MM.1S (cell line): Measurements from ENCODE around the gene UGT2A1.

Experiments used
- DNase-seq: peaks from one replicate; pipeline ENCODE4 v3.0.0-alpha.2; 2015
- H2AFZ ChIP-seq: fragments of 300-600 bp; sonication (generic); 2 replicates; pipeline ENCODE4 v1.6.0; 2016; ENCODE audit warnings: antibody characterized with exemption, low read length
- H3F3A ChIP-seq: fragments of 300-600 bp; sonication (generic); 2 replicates; pipeline ENCODE4 v1.6.1; 2016; ENCODE audit warnings: mild to moderate bottlenecking, antibody characterized with exemption, low read length, moderate library complexity, mixed read lengths; ENCODE audit not compliant: insufficient read depth
- H3K27ac ChIP-seq: fragments of 300-600 bp; sonication (generic); 2 replicates; pipeline ENCODE4 v1.5.1; 2016; ENCODE audit warnings: mild to moderate bottlenecking, low read length
- H3K27me3 ChIP-seq: fragments of 300-600 bp; sonication (generic); replicated peaks from 2 replicates; pipeline ENCODE4 v1.6.0; 2016; ENCODE audit warnings: low read length; ENCODE audit not compliant: insufficient read depth
- H3K36me3 ChIP-seq: fragments of 300-600 bp; sonication (generic); replicated peaks from 2 replicates; pipeline ENCODE4 v1.6.1; 2016; ENCODE audit warnings: mild to moderate bottlenecking, low read length, mixed read lengths; ENCODE audit not compliant: insufficient read depth
- H3K4me1 ChIP-seq: fragments of 300-600 bp; sonication (generic); 2 replicates; pipeline ENCODE4 v1.6.1; 2016; ENCODE audit warnings: low read length, mixed read lengths
- H3K4me2 ChIP-seq: fragments of 300-600 bp; sonication (generic); 2 replicates; pipeline ENCODE4 v1.6.0; 2016; ENCODE audit warnings: low read depth, low read length
- H3K4me3 ChIP-seq: fragments of 300-600 bp; sonication (generic); 2 replicates; pipeline ENCODE4 v1.5.1; 2016; ENCODE audit warnings: low read length, mixed read lengths
- H3K79me2 ChIP-seq: fragments of 300-600 bp; sonication (generic); 2 replicates; pipeline ENCODE4 v1.6.1; 2016; ENCODE audit warnings: mixed run types, low read length, mixed read lengths
- H3K9ac ChIP-seq: fragments of 300-600 bp; sonication (generic); 2 replicates; pipeline ENCODE4 v1.6.1; 2016; ENCODE audit warnings: low read length, mixed read lengths
- H3K9me2 ChIP-seq: fragments of 300-600 bp; sonication (generic); replicated peaks from 2 replicates; pipeline ENCODE4 v1.6.1; 2016; ENCODE audit warnings: mild to moderate bottlenecking, low read length, mixed read lengths; ENCODE audit not compliant: insufficient read depth
- H3K9me3 ChIP-seq: fragments of 300-600 bp; sonication (generic); replicated peaks from 2 replicates; pipeline ENCODE4 v1.6.1; 2016; ENCODE audit warnings: mild to moderate bottlenecking, low read length, mixed read lengths; ENCODE audit not compliant: insufficient read depth
- H4K20me1 ChIP-seq: fragments of 300-600 bp; sonication (generic); 2 replicates; pipeline ENCODE4 v1.6.1; 2016; ENCODE audit warnings: mild to moderate bottlenecking, low read length, moderate library complexity, mixed read lengths; ENCODE audit not compliant: insufficient read depth
- CTCF ChIP-seq: fragments of 300-600 bp; sonication (generic); IDR thresholded peaks from 2 replicates; pipeline ENCODE4 v1.5.1; 2016; ENCODE audit warnings: antibody characterized with exemption, low read length, mixed read lengths
- EZH2 ChIP-seq: fragments of 300-600 bp; sonication (generic); optimal IDR thresholded peaks from 2 replicates; pipeline ENCODE3; 2017; ENCODE audit warnings: low read depth, mild to moderate bottlenecking, antibody characterized with exemption, low read length, mixed read lengths
- EZH2phosphoT487 ChIP-seq: fragments of 300-600 bp; sonication (generic); IDR thresholded peaks from 2 replicates; pipeline ENCODE4 v1.6.1; 2018; ENCODE audit warnings: antibody characterized with exemption, low read length

Gene UGT2A1

GRCh38 chr4:69594382-69594781 lies 58.7 kb downstream of the UGT2A1 start:
- H3K79me2 ChIP-seq: no peaks in the 10 kb centered on the region

GRCh38 chr4:69591364-69591763 lies 61.7 kb downstream of the UGT2A1 start:
- H3K4me1 ChIP-seq: no peaks in the 10 kb centered on the region
- TF ChIP-seq EZH2: no peak
- no peak for TF ChIP-seq CTCF
- no peak for TF ChIP-seq EZH2phosphoT487

More at GRCh38 chr4:69594382-69594781, 58.7 kb downstream of the UGT2A1 start:
- Histone ChIP-seq H3F3A (no peaks in the 10 kb centered on the region), H3K9me3 (no peaks in the 10 kb centered on the region), H3K27me3 (no peaks in the 10 kb centered on the region), H4K20me1 (no peaks in the 10 kb centered on the region), H3K27ac (no peak overlapping the region), H3K4me1 (no peaks in the 10 kb centered on the region), H3K4me2 (no peak overlapping the region), H3K36me3 (no peaks in the 10 kb centered on the region), H3K9ac (no peak overlapping the region), H2AFZ (no peak overlapping the region), H3K4me3 (no peak overlapping the region), H3K9me2 (no peaks in the 10 kb centered on the region)
- DNase-seq: no peak
- TF ChIP-seq EZH2phosphoT487: no peak
- TF ChIP-seq CTCF: no peak
- TF ChIP-seq EZH2: no peak

DNA sequence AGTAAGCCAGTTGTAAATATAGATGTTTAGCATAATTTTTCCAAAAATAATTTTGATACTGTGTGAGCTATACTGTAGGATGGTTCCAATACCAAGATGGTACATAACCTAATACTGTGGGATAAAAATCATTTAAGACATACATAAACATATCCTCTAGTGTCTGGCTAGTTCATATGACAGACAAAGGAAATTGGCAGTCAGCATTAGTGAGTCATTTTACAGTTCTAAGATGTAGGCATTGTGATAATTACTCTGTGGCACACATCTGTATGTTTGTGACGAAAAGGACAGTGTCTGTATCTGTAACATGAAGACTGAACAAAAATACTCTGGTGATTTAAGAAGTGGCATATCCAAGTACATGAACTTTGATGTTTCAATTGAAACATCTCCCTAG lies 63.2 kb downstream of the UGT2A1 start:
- no peak for DNase-seq

More at GRCh38 chr4:69591364-69591763, 61.7 kb downstream of the UGT2A1 start:
- H3K36me3 ChIP-seq: no peaks in the 10 kb centered on the region
- H3F3A ChIP-seq: no peaks in the 10 kb centered on the region
- H3K9me2 ChIP-seq: no peaks in the 10 kb centered on the region
- no peak for DNase-seq
- H3K27me3 ChIP-seq: no peaks in the 10 kb centered on the region
- no peak overlapping the region for H3K27ac ChIP-seq
- H3K9me3 ChIP-seq: no peaks in the 10 kb centered on the region
- H3K4me3 ChIP-seq: no peak overlapping the region
- no peak overlapping the region for H3K4me2 ChIP-seq
- H3K79me2 ChIP-seq: no peaks in the 10 kb centered on the region
- no peak overlapping the region for H2AFZ ChIP-seq
- no peak overlapping the region for H3K9ac ChIP-seq
- no peaks in the 10 kb centered on the region for H4K20me1 ChIP-seq

More for the DNA sequence above, 63.2 kb downstream of the UGT2A1 start:
- Histone ChIP-seq H3K27ac (no peak overlapping the region), H3F3A (no peaks in the 10 kb centered on the region), H3K9me2 (no peaks in the 10 kb centered on the region), H3K27me3 (no peaks in the 10 kb centered on the region), H4K20me1 (no peaks in the 10 kb centered on the region), H3K79me2 (no peaks in the 10 kb centered on the region), H3K36me3 (no peaks in the 10 kb centered on the region), H2AFZ (no peak overlapping the region), H3K9me3 (no peaks in the 10 kb centered on the region), H3K4me2 (no peak overlapping the region), H3K9ac (no peak overlapping the region), H3K4me1 (no peaks in the 10 kb centered on the region), H3K4me3 (no peak overlapping the region)
- TF ChIP-seq EZH2 (no peak), CTCF (no peak), EZH2phosphoT487 (no peak)
